ENCODE measurements around the gene NLRP2B.
"Not testable (repeated sequence)": the region's sequence is repeated elsewhere in the genome, so short reads cannot be mapped to it uniquely, and the experiment has no call there.

NLRP2B gene

GRCh38 chrX:57680160-57680559 is at the start of gene NLRP2B:
NLRP2B (minus strand) TSS chrX:57680260.
- no peak for DNase-seq (ENCODE audit: low spot score)

- DNase-seq (ENCODE audit: low spot score): not testable (repeated sequence)
These were observed 45.9 kb upstream of the NLRP2B start for GRCh38 chrX:57725995-57726394.

GRCh38 chrX:57681341-57681740 is 1.3 kb upstream of the NLRP2B start:
- DNase-seq (ENCODE audit: low spot score): no peak

- no peak for DNase-seq (ENCODE audit: low spot score)
These were observed 1.2 kb downstream of the NLRP2B start for GRCh38 chrX:57678686-57679428.

GRCh38 chrX:57677132-57677858 is 2.8 kb downstream of the NLRP2B start:
- DNase-seq (ENCODE audit: low spot score): no peak

- no peak for DNase-seq (ENCODE audit: low spot score)
These were observed 4.7 kb downstream of the NLRP2B start for GRCh38 chrX:57675320-57675719.

GRCh38 chrX:57674861-57675260 is 5.2 kb downstream of the NLRP2B start:
- DNase-seq (ENCODE audit: low spot score): no peak

GRCh38 chrX:57669961-57670360 is 10.1 kb downstream of the NLRP2B start:
- no peak for DNase-seq (ENCODE audit: low spot score)

GRCh38 chrX:57667010-57667409 is 13.1 kb downstream of the NLRP2B start:
- DNase-seq (ENCODE audit: low spot score): no peak

GRCh38 chrX:57655065-57655464 is 25.0 kb downstream of the NLRP2B start:
- DNase-seq (ENCODE audit: low spot score): no peak

- no peak for DNase-seq (ENCODE audit: low spot score)
These were observed 27.4 kb downstream of the NLRP2B start for GRCh38 chrX:57652705-57653104.

- DNase-seq (ENCODE audit: low spot score): no peak
These were observed 28.7 kb downstream of the NLRP2B start for GRCh38 chrX:57651169-57651919.

- no peak for DNase-seq (ENCODE audit: low spot score)
These were observed 33.0 kb downstream of the NLRP2B start for GRCh38 chrX:57647020-57647419.

GRCh38 chrX:57643698-57644097 is 36.4 kb downstream of the NLRP2B start:
- DNase-seq (ENCODE audit: low spot score): no peak

- DNase-seq (ENCODE audit: low spot score): no peak
These were observed 38.7 kb downstream of the NLRP2B start for GRCh38 chrX:57641338-57641737.

GRCh38 chrX:57640674-57641016 is 39.4 kb downstream of the NLRP2B start:
- no peak for DNase-seq (ENCODE audit: low spot score)

- not testable (repeated sequence) for DNase-seq (ENCODE audit: low spot score)
These were observed 50.6 kb downstream of the NLRP2B start for GRCh38 chrX:57629438-57629837.

All from CD4-positive, alpha-beta T cell treated with Interleukin-15 for 4 hours (primary cell).